ENCODE results near the gene OR52N1. TPM values are rescaled to one million over a fixed set of nuclear protein-coding genes. Genes with fewer than 3 reads are reported as not detected.

The OR52N1 gene
- not detected in 2 replicates for total RNA-seq

DNA sequence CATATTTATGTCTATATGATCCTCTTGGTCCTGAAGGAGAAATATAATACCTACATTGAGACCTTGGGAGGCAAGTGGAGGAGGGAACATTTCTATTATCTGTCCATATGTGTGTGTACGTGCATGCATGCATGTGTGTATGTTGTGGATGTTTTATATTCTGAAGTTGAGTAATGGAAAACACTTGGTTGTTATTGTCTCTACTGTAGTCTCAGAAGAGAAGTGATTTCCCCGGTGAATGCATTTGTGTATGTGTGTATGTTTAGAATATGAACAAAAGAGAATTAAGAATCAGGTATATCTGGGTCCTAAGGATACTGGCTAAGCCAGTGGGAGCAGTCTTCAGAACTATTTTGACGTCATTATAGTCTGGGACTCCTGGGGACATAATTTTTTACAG lies at the start of gene OR52N1:
Gene OR52N1, minus strand, starts transcription at position 101 of the 400 bp plus-strand sequence. CDS start 2,449 bp downstream, outside the sequence.
- no peak within 1 kb of the TSS for H3K4me3 ChIP-seq (ENCODE audit: low read depth, low read length)
- no peak for DNase-seq (ENCODE audit: low read depth)
- H3K27me3 ChIP-seq (ENCODE audit: control insufficient read depth, insufficient read depth, low read length), result no peaks in the 10 kb centered on the region
- TF ChIP-seq, protein P1, sequence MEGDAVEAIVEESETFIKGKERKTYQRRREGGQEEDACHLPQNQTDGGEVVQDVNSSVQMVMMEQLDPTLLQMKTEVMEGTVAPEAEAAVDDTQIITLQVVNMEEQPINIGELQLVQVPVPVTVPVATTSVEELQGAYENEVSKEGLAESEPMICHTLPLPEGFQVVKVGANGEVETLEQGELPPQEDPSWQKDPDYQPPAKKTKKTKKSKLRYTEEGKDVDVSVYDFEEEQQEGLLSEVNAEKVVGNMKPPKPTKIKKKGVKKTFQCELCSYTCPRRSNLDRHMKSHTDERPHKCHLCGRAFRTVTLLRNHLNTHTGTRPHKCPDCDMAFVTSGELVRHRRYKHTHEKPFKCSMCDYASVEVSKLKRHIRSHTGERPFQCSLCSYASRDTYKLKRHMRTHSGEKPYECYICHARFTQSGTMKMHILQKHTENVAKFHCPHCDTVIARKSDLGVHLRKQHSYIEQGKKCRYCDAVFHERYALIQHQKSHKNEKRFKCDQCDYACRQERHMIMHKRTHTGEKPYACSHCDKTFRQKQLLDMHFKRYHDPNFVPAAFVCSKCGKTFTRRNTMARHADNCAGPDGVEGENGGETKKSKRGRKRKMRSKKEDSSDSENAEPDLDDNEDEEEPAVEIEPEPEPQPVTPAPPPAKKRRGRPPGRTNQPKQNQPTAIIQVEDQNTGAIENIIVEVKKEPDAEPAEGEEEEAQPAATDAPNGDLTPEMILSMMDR (IDR thresholded peaks at IDR 0.05; ENCODE audit: insufficient read depth, low read length, poor library complexity, severe bottlenecking), result no peak
- no peaks in the 10 kb centered on the region for H3K36me3 ChIP-seq (ENCODE audit: control insufficient read depth, insufficient read depth, low read length)

DNA sequence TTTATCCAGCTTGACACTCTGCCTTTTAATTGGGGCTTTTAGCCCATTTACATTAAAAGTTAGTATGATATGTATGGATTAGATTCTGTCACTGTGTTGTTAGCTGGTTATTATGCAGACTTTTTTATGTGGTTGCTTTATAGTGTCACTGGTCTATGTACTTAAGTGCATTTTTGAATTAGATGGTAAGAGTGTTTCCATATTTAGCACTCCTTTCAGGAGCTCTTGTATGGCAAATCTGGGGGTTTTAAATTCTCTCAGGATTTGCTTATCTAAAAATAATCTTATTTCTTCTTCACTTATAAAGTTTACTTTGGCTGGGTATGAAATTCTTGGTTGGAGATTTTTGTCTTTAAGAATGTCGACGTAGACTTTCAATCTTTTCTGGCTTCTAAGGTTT lies 46.6 kb upstream of the OR52N1 start:
- no peak for DNase-seq (ENCODE audit: low read depth)
- H3K4me3 ChIP-seq (ENCODE audit: low read depth, low read length), result no peak overlapping the region
- no peaks in the 10 kb centered on the region for H3K27me3 ChIP-seq (ENCODE audit: control insufficient read depth, insufficient read depth, low read length)
- TF ChIP-seq, protein P1 (IDR thresholded peaks at IDR 0.05; ENCODE audit: insufficient read depth, low read length, poor library complexity, severe bottlenecking), result no peak
- H3K36me3 ChIP-seq (ENCODE audit: control insufficient read depth, insufficient read depth, low read length), result no peaks in the 10 kb centered on the region

DNA sequence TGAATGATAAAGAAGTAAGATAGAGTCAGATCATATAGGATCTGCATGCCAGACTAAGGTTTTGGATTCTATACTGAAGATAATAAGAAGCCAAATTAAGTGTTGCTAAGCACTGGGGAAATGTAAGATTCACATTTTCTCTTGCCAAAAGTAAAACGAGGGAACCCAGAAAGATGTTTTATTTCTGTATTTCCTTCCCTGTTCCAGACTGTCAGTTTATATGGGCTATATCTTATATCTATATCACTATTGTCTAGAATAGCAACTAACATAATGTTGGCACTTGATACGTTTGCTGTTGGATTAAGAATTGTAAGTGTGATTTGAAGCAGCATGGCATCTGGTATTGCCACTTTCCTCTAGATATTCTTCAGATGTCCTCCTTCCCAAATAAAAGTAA lies 42.4 kb upstream of the OR52N1 start:
- H3K4me3 ChIP-seq (ENCODE audit: low read depth, low read length), result no peak overlapping the region
- no peak for DNase-seq (ENCODE audit: low read depth)
- TF ChIP-seq, protein P1 (IDR thresholded peaks at IDR 0.05; ENCODE audit: insufficient read depth, low read length, poor library complexity, severe bottlenecking), result no peak
- no peaks in the 10 kb centered on the region for H3K27me3 ChIP-seq (ENCODE audit: control insufficient read depth, insufficient read depth, low read length)
- H3K36me3 ChIP-seq (ENCODE audit: control insufficient read depth, insufficient read depth, low read length), result no peaks in the 10 kb centered on the region

DNA sequence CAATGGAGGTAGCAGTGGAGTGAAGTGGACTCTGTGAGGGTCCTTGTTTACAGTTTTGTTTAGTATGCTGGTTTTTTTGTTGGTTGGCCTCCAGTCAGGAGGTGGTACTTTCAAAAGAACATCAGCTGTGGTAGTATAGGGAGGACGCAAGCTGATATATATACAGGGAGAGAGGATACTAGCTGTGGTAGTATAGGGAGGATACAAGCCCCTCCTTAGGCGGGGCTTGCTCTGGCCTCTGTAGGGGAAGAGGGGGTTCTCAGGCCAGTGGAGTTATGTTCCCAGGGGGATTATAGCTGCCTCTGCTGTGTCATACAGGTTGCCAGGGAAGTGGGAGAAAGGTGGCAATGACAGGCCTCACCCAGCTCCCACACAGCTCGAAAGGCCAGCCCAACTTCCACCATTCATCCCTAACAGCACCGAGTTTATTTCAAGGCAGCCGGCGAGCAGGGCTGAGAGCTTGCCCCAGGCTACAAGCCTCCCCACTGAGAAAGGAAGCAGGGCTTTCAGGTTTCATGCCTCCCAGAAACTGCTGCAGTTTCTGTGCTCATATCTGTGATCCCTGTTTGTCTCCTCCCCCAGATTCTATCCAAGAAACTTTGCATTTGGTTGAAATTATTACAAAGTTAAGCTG lies 40.2 kb upstream of the OR52N1 start:
- Histone ChIP-seq H3K4me3 (ENCODE audit: low read depth, low read length) (no peak overlapping the region), H3K36me3 (ENCODE audit: control insufficient read depth, insufficient read depth, low read length) (no peaks in the 10 kb centered on the region), H3K27me3 (ENCODE audit: control insufficient read depth, insufficient read depth, low read length) (no peaks in the 10 kb centered on the region)
- TF ChIP-seq, protein P1 (IDR thresholded peaks at IDR 0.05; ENCODE audit: insufficient read depth, low read length, poor library complexity, severe bottlenecking), result no peak
- no peak for DNase-seq (ENCODE audit: low read depth)

DNA sequence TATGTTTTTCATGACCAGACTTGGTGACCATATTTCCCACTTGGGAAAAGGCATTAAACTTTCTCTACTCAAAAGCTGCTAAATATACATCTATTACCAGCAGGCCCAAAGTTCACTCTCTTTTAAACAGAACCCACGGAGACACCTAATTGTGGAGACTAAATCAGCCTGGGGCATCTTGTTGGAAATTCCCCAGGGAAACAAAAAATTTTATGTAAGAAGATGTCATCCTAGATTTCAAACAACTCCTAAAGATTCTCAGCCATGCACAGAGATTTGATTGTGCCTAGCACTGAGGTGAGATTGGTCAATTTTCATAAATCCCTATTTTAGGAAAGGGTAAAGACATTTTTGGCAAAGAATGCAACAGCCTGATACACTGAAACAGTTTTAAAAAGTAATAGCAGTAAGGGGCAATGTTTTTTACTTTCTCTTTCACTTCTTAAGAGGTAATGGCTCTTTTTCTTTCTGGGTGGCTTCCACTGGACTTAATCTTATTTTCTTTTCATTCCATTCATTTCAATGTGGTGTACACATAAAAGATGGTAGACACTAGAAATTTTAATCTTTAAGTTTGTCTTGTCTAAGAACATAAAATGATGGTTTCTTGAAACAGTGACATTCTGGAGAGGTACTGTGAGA lies 27.3 kb upstream of the OR52N1 start:
- TF ChIP-seq, protein P1 (IDR thresholded peaks at IDR 0.05; ENCODE audit: insufficient read depth, low read length, poor library complexity, severe bottlenecking), result no peak
- Histone ChIP-seq H3K27me3 (ENCODE audit: control insufficient read depth, insufficient read depth, low read length) (no peaks in the 10 kb centered on the region), H3K36me3 (ENCODE audit: control insufficient read depth, insufficient read depth, low read length) (no peaks in the 10 kb centered on the region), H3K4me3 (ENCODE audit: low read depth, low read length) (no peak overlapping the region)
- DNase-seq (ENCODE audit: low read depth), result no peak
